AG20443 (cell line): ENCODE data around the gene KCNN1.
A peak's percentile ranks its signal among the peaks of the same experiment; 100 is the strongest.

Source experiments
- DNase-seq: peaks from one replicate; pipeline ENCODE4 v3.0.0; 2012; ENCODE audit warnings: low spot score, mixed read lengths

The KCNN1 gene

DNA sequence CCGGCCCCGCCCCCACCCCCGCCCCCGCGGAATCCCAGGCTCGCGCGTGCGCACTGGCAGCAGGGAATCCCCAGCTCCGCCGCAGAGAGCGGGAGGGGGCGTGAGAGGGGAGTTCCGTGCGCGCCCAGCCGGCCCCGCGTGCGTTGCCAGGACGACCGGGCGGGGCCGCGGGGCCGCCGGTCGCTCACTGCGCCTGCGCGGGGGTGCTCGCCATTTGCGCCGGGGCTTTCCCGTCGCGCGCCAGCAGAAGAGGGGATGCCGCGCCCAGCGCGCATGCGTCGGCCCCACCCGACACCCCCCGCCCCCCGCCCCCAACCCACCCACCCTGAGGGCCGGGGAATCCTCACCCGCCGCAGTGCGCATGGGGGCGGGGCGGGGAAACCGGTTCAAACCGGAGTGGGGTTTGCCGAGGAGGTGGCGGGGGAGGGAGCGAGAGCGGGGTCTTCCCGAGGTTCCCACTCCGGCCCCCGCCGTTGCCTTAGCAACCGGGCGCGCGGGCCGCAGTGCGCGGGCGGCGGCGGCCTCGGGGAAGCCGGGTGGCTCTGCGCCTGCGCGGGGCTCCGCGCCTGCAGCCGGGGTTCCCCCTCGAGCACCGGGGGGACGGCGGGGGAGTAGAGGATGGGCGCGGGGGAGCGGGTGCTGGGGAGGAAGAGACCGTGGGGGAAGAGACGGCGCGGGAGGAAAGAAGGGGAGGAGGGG lies 18.9 kb upstream of the KCNN1 start:
- peak; percentile 100 for DNase-seq

DNA sequence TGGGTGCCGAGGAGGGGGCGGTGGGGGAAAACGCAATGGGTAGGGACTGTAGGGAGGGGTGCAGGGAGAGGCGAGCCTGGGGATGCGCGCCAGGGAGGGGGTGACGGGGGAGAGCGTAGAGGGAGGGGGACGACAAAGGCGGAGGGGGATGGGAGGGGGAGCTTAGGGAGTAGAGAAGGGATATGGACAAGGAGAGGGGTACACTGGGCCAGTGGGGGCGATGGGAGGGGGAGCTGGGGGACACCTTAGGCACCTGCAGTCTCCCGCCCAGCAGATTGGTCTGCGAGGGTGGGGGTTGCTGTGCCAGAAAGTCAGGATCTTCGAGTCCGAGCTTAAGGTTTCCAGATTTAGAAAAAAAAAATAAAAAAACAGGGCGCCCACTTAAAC lies 18.4 kb upstream of the KCNN1 start:
- no peak for DNase-seq

DNA sequence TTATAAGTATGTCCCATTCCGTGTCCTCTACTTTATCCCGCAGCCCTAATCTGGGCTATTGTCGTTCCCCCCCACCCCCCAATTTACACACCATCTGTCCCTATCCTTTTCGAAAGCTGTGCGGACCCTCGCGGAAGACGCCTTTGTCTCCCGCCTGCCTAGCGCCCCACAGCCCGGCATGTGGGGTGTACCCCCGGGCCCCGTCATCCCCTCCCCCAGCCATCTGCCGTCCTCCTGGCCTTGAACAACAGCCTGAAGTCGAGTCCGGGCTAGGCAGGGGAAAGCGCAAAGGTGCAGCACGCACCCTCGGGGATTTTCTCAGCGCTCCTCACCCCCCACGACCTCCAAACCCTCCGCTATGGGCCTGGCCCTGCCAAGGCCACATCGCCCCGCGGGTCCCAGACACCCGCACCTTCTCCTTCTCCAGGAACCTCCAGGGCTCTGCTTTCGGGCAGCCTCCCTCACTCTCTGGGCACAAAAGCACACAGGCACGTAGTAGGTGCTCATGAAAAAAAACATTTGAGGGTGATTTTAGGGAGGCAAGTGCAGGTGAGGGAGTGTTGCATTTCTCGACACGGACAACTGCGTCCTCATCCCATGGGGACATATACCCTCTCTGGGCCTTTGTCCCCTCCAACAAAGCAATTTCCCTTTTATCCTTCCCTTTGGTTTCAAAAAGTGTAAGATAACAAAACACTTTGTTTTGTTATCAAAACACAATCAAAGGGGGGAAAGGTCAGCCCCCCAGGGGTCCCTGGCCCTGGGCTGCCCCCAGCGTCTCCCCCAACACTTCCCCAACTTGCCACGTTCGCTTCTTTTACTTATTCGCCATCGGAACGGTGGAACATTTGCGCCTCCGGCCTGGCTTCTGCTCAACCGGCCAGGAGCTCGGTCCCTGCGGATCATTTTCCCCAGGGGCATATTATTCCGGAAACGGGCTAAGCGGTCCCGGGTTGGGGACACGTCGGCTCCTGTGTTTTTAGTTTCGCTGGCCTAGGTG lies 17.7 kb upstream of the KCNN1 start:
- no peak for DNase-seq

DNA sequence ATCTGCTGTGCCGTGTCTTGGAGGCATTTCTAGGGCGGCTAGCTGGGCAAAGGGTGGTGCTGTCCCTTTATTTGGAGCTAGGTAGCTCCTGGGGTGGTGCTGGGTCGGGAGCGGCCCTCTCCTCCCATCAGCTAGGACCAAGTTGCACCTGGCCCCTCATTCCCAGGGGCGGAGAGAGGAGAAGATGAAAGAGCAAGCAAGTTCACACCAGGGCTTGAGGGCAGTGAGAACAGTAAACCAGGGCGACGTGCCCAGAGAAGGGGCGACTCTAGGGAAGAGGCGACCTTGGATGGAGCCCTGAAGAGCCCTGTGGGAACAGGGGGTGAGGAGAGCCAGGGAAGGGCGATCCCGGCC lies 17.0 kb upstream of the KCNN1 start:
- no peak for DNase-seq

DNA sequence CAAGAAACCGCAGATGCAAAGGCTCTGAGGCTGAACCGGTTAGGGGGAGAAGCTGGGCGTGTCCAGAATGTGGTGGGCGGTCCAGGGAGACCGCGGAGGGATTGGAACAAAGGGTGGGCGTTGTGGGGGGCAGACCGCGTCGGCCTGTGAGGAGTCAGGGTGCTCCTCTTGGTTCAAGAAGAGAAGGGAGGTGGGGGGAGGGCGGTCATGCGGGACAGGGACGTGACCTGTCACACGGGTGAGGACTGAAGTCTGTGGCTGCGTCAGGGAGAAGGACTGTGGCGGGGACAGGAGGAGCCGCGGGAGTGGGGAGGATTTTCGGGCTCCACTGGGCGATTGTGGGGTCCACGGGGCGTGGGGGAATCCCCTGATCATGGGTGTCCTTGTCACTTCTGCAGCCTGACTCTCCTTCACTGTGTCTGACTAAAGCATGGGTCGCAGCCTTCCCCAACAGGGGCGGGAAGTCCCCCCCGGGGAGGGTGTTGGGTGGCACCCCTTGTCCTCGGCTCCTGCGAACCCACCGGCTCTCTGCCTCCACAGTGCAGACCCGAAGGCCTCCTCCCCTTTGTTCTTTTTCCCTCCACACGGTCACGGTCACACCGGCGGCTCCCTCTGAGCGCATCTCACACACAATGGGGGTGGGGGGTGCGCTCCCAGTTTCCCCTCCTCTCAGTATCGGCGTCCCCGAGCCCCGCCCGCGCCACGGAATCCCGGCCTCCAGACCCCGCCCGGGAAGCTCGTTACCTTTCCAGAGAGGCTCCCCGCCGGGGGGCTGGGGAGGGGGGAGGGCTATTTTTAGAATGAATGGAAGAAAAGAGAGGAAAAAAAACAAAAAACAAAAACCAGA lies 16.4 kb upstream of the KCNN1 start:
- no peak for DNase-seq

DNA sequence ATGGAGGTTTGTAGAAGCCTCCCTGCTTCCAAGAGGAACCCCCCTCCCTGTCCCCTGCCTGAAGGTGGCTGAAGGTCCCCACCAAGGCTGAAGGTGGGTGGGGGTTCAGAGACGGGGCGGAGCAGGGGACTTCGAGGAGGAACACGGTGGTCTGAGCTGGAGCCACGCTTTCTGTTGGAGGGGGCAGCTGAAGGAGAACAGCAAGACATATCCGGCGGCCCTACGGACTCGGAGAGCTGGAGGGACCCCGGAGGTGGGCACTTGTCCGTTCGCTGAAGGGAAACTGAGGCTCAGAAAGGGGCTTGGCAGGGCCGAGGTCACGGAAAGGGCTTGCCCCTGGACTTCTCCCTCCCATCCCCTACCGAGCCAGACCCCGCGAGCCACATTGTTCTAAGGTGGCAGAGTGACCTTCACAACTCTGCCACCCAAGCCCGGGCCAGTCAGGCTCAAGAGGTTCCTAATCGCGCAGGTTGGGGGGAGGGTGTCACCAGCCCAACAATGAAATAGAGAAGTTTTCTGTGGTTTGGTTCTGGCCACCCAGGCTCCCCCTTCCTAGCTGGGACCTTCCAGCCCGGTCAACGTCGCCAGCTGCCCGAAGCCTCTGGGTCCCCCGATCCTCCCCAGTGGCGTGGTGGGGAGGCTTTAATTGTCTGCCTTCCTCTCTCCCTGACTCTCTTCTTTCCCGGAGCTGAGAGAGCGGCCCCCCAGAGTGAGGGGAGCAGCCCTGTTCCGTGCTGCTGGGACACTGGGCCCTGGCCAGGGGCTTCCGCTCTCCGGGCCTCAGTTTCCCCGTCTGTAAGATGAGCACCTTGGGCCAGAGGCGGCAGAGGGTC lies 15.5 kb upstream of the KCNN1 start:
- DNase-seq: no peak

DNA sequence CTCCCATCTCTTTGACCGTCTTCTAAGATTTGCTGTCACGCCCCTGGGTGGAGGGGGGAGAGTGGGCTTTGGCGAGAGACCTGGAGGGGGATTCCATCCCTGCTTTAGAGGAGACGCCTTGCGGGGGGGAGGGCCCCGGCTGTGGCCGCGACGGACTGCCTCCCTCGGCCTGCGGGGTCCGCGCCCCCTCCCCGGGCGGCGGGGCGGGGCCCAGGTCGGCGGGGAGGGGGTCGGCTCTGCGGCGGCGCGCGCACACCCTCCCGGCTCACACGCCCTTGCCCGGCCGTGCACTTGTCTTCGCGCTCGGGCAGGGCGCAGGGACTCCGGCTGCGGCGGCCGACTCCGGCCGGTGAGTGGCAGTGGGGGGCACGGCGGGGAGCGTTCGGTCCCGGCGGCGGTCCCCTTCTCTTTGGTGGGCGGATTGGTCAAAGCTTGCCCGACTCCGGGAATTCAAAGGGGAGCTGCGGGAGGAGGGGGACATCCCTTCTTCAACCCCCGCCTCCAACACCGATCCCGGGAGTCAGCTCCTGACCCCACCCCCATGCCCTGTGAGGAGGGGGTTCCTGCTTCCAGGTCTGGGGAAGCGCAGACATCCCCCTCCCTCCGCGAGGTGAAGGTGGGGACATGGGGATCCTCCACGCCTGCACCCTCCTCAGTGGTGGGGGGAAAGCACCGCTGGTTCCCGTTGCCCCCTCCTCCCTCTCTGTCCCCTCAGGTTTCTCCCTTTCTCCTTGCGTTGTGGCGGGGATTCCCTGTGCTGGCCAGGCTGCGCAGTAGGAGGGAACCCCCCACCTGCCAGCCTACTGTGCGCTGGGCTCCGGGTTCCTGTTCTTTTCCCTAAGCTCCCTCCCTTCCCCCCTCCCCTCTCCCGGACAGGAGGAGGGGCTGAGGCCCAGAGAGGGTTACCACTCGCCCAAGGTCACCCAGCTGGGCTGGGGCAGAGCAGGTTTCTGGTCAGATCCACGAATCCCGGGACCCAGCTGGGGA lies 14.6 kb upstream of the KCNN1 start:
- no peak for DNase-seq

DNA sequence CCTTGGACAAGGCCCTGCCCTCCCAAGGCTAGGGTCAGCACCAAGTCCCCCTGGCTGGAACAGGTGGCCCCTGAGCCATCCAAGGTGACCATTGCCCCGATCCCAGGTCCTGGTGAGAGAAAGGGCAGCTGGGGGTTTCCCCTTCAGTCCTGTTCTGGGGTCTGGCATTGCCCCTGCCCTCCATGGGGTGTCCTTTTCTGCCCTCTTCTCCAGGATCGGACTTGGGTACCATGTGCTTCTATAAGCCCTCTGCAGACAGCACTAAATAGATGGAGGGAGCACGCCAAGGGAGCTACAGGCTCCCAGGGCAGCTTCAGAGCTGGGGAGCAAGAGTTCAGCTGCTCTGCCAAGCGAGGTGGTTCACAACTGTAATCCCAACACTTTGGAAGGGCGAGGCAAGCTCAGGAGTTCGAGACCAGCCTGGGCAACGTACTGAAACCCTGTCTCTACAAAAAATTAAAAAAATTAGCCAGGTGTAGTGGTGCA lies 13.5 kb upstream of the KCNN1 start:
- DNase-seq: no peak

DNA sequence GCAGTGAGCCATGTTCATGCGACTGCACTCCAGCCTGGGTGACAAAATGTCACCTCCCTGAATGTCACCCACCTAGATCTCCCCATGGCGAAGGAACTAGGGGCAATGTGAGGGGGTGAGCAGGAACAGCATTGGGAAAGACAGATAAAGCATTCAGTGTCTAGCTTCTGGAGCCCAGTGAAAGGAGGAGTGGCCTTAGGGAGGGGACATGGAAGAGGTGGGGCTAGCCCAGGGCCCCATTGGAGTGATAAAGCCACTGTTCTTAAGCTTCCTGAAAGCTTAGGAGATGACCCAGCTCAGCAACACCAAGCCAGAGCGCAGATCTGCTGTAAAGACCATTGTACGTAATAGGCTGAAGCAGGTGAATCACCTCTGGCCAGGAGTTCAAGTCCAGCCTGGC lies 13.0 kb upstream of the KCNN1 start:
- DNase-seq: no peak

DNA sequence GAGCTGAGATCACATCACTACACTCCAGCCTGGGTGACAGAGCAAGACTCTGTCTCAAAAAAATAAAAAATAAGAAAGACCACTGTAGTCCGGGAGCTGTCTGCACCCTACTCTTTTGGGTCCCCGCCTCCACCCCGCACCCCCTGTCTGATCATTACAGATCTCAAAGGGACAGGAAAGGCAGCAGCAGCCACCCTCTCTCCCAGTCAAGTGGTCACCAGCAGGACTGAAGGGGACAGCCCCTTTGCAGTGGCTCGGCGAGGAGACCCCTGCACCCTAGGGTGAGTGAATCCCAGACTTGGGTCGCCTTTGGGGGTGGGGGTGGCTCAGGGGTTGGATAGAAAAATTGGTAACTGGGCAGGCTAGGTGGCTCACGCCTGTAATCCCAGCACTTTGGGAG lies 12.5 kb upstream of the KCNN1 start:
- DNase-seq: no peak

DNA sequence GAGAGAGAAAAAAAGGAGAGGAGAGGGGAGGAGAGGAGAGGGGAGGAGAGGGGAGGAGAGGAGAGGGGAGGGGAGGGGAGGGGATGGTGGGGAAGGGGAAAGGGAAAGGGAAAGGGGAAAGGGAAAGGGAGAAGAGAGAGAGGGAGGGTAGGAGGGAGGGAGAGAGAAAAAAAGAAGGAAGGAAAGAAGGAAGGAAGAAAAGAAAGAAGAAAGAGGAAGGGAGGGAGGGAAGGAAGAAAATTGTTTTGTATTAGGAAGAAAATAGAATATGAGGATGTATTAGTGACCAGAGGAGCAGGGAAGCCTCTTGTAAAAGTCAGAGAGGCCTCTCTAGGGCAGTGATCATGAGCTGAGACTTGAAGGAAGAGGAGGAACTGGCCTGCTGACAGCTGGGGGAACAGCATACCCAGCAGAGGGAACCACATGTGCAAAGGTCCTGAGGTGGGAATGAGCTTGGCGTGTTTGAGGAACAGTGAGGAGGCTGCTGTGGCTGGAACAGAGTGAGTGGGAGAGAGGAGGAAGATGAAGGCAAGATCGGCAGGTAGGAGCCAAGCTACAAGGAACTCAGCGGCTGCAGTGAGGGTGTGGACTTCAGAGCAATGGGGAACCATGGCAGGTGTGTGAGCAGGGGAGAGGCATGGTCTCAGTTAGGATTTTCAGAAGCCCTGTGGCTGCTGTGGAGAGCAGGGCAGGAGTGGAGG lies 9.6 kb upstream of the KCNN1 start:
- no peak for DNase-seq

DNA sequence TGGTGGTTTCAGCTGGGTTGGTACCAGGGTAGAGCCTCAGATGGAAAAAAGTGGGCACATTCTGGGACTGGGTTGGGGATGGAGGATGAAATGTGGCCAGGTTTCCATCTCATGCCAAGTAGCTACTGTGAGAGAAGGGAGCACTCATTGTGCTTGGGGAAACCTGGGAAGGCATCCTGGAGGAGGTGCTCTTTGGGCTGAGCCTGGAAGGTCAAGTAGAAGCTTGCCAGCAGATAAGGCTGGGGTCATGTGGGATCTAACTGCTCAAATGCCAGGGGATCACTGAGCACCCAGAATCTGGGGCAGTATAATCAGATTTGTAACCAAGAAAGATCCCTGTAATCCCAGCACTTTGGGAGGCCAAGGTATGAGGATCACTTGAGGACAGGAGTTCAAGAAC lies 9.0 kb upstream of the KCNN1 start:
- no peak for DNase-seq

DNA sequence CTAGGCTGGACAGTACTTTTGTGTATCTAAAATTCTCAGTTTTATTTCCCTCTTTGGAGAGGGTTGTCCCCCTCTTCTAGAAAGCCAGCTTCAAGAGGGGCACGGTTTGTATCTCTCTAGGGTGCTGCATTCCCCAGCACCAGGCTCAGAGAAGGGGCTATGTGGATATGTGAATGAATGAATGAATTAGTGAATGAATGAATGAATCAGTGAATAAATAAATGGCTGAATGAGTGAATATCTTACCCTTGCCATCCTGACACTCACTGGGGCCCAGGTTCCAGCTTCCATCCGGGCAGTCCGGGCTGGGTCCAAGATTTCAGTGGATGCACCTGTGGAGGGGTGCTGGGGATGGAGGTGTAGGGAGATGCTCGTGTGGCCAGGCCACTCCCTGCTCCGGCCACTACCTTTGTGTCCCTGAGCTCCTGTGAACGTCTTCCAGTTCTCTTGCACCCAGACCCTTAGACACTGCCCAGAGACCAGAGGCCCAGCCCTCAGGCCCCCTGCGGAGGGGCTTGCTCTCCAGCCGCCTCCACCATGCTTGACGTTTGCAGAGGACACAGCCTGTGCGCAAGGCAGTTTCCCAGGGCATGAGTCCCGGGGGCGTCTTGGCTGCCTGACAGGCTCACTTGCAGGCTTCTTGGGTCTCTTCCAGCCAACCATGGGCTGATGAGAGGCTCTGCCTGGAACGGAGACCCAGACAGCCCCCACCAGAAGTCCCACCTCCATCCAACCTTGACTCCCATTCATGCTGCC lies 2.8 kb upstream of the KCNN1 start:
- no peak for DNase-seq

DNA sequence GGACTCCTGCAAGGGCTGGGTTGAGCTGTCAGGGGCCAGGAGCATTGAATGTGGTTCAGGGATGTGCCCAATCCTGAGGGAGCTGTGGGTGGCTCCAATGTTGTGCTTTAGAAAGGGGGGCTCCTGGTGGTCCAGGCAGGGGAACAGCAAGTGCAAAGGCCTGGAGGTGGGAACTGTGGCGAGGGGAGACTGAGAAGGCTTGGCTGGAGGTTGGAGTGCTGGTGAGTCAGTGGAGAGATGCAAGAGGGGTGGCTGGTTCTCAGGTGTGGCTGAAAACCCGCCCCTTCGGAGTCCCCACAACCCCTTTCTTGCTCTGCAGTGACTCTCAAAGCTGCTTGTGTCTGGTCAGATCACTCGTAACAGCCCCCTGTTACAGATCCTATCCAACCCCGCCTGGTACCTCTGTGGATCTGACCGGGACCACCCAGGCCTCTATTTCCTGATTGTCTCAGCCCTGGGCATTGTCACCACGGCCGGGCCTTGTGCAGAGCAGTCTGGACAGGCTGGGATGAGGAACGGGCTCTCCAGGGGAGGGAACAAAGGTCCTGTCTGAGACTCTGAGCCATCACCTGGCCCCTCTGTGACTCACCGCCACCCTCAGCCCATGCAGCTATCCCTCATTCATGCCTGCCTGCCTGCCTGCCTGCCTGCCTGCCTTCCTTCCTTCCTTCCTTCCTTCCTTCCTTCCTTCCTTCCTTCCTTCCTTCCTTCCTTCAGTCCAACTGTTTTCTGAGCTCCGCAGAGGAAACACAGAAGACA lies 1.4 kb upstream of the KCNN1 start:
- DNase-seq: no peak

DNA sequence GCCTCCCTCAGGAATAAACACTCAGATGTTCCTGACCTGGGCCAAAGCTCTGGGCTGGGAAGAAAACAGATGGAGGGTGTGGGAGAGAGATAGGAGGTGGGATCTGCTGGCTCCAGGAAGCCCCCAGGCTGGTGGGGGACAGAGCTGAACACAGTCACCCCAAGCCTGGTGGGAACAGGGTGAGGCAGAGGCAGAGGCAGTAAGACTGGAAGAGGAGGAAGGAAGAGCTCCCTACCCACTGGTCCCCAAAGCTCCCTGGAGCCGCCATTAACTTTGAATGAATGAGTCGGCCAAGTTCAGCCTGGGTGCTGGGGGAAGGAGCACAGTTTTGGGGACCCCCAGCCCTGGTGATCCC lies 801 bp upstream of the KCNN1 start:
- DNase-seq: no peak

DNA sequence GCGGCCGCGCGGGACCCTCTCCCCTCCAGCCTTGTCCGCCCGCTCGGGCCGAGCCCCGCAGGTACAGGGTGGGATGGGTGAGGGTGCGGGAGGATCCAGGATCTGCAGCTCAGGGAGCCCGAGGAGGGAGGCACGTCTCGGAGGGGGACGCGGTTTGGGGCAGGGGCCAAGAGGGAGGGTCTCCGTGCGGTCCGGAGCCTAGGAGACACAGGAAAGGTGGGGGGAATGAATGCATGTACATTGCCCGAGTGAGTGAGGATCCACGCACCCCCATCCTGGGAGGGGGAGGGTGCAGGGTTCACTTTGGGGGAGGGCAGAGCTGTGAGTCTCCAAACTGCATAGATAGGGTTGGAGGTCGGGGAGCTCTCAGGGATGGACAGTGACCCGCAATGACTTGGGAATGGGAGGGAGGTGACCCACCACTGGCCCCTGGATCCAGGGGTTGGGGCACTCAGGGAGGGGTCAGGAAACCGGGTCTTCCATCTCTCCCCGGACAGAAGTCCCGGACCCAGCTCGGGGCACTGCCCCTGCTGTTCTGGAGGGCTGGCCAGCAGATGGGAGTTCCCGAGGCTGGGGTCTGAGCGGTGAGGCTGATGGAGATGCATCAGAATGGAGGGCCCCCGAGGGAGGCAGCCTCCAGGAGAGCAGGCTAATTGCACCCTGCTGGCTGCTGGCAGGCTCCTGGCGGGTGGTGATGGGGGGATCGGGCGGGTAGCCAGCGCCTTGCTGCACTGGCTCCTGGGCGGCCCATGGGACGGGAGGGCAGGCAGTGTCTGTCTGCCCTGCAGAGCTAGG lies 547 bp downstream of the KCNN1 start:
- DNase-seq: no peak

DNA sequence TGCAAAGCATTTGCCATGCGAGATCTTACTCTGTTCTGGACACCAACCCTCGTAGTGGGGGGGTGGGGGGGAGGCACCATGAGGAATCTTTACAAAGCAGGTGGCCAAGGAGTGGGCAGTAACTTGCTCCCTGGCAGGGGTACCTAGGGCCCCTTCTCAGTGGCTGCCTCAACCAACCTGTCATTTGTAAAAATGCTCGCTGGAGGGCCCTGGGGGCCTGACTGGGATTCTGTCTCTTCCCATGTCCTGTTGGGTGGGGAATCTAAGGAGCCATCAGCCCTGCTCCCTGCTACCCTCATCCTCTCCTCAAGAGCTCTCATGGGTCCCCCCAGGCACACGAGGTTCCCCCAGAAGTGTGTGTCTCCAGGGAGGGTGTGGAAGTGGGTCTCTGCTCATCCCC lies 1.5 kb downstream of the KCNN1 start:
- no peak for DNase-seq
